ENCODE data around the gene MID1.

The MID1 gene

GRCh38 chrX:10574663-10575062, 45.7 kb downstream of the MID1 start:
- no peak for DNase-seq

GRCh38 chrX:10571260-10571659, 49.1 kb downstream of the MID1 start:
- no peak for DNase-seq

GRCh38 chrX:10570601-10571000, 49.8 kb downstream of the MID1 start:
- DNase-seq = no peak

- no peak for DNase-seq
Measured at GRCh38 chrX:10569946-10570345, 50.4 kb downstream of the MID1 start.

- DNase-seq = no peak
Measured at GRCh38 chrX:10568428-10568827, 52.0 kb downstream of the MID1 start.

- DNase-seq = no peak
Measured at GRCh38 chrX:10567136-10567535, 53.2 kb downstream of the MID1 start.

GRCh38 chrX:10566716-10567097, 53.7 kb downstream of the MID1 start:
- no peak for DNase-seq

- no peak for DNase-seq
Measured at GRCh38 chrX:10564484-10564883, 55.9 kb downstream of the MID1 start.

GRCh38 chrX:10557166-10557565, 63.2 kb downstream of the MID1 start:
- no peak for DNase-seq

GRCh38 chrX:10556405-10556804, 64.0 kb downstream of the MID1 start:
- DNase-seq = no peak

GRCh38 chrX:10555846-10556245, 64.5 kb downstream of the MID1 start:
- no peak for DNase-seq

- no peak for DNase-seq
Measured at GRCh38 chrX:10554612-10555270, 65.6 kb downstream of the MID1 start.

GRCh38 chrX:10549280-10549679, 71.1 kb downstream of the MID1 start:
- no peak for DNase-seq

GRCh38 chrX:10548688-10549087, 71.7 kb downstream of the MID1 start:
- no peak for DNase-seq

- no peak for DNase-seq
Measured at GRCh38 chrX:10545882-10546281, 74.5 kb downstream of the MID1 start.

- no peak for DNase-seq
Measured at GRCh38 chrX:10542586-10542985, 77.8 kb downstream of the MID1 start.

GRCh38 chrX:10538831-10539230, 81.6 kb downstream of the MID1 start:
- no peak for DNase-seq

- no peak for DNase-seq
Measured at GRCh38 chrX:10537308-10537707, 83.1 kb downstream of the MID1 start.

GRCh38 chrX:10536744-10537143, 83.6 kb downstream of the MID1 start:
- DNase-seq = no peak

- DNase-seq = no peak
Measured at GRCh38 chrX:10534611-10535010, 85.8 kb downstream of the MID1 start.

- no peak for DNase-seq
Measured at GRCh38 chrX:10533696-10534365, 86.6 kb downstream of the MID1 start.

GRCh38 chrX:10531927-10532326, 88.5 kb downstream of the MID1 start:
- DNase-seq = no peak

- DNase-seq = no peak
Measured at GRCh38 chrX:10529344-10529743, 91.0 kb downstream of the MID1 start.

GRCh38 chrX:10526451-10526850, 93.9 kb downstream of the MID1 start:
- no peak for DNase-seq
